H1 (cell line): ENCODE measurements around the gene SLCO4A1.

Experiments
- ATF2 ChIP-seq: IDR thresholded peaks from 2 replicates; pipeline ENCODE4 v1.6.1; 2012; ENCODE audit warnings: low read length, inconsistent platforms
- CTCF ChIP-seq, 3 experiments: IDR thresholded peaks; 1 replicate in 2 of 3; 2 replicates in 1 of 3; pipeline versions ENCODE4 v1.5.1 to v1.6.1; 2011; ENCODE audit warnings: low read length in 3 of 3, mild to moderate bottlenecking in 3 of 3, inconsistent platforms in 2 of 3, low read depth in 1 of 3, moderate library complexity in 1 of 3; ENCODE audit not compliant: insufficient read depth in 1 of 3; ENCODE audit errors: control extremely low read depth in 1 of 3
- EZH2 ChIP-seq: fragments of 200-600 bp; sonication (generic); IDR thresholded peaks from 2 replicates; pipeline ENCODE4 v1.7.1; 2012; ENCODE audit warnings: low read depth, mild to moderate bottlenecking, moderate library complexity, low read length, inconsistent platforms; ENCODE audit not compliant: severe bottlenecking
- JUND ChIP-seq: IDR thresholded peaks from 2 replicates; pipeline ENCODE4 v1.6.1; 2011; ENCODE audit warnings: mild to moderate bottlenecking, improper control_type of control experiment, low read length
- MAX ChIP-seq: IDR thresholded peaks from 2 replicates; pipeline ENCODE4 v1.6.1; 2012; ENCODE audit warnings: inconsistent platforms
- NRF1 ChIP-seq: IDR thresholded peaks from 2 replicates; pipeline ENCODE4 v1.6.1; 2011; ENCODE audit warnings: mild to moderate bottlenecking, low read depth, low read length, improper control_type of control experiment
- RNF2 ChIP-seq: fragments of 200-900, 300-1000 bp; sonication (generic); IDR thresholded peaks from 2 replicates; pipeline ENCODE4 v1.7.1; 2016; ENCODE audit warnings: borderline replicate concordance, low read depth, mild to moderate bottlenecking, antibody characterized with exemption, low read length; ENCODE audit not compliant: poor library complexity, severe bottlenecking; ENCODE audit errors: missing control alignments
- SIX5 ChIP-seq: IDR thresholded peaks from 2 replicates; pipeline ENCODE4 v1.6.1; 2011; ENCODE audit warnings: mild to moderate bottlenecking, low read depth, low read length
- TAF1 ChIP-seq: IDR thresholded peaks from 2 replicates; pipeline ENCODE4 v1.6.1; 2011; ENCODE audit warnings: mild to moderate bottlenecking, low read depth, low read length

GRCh38 chr20:62611012-62611411, 31.3 kb upstream of the SLCO4A1 start:
- TF ChIP-seq SIX5 (no peak), EZH2 (no peak), TAF1 (no peak), NRF1 (no peak), RNF2 (no peak), JUND (no peak), ATF2 (no peak), MAX (no peak), CTCF (IDR thresholded peaks at IDR 0.05; ENCODE audit: control extremely low read depth in 1 of 3, insufficient read depth in 1 of 3, low read depth in 1 of 3, low read length in 3 of 3) (no peak)
